ENCODE results near the gene DUS1L.

The DUS1L gene

DNA sequence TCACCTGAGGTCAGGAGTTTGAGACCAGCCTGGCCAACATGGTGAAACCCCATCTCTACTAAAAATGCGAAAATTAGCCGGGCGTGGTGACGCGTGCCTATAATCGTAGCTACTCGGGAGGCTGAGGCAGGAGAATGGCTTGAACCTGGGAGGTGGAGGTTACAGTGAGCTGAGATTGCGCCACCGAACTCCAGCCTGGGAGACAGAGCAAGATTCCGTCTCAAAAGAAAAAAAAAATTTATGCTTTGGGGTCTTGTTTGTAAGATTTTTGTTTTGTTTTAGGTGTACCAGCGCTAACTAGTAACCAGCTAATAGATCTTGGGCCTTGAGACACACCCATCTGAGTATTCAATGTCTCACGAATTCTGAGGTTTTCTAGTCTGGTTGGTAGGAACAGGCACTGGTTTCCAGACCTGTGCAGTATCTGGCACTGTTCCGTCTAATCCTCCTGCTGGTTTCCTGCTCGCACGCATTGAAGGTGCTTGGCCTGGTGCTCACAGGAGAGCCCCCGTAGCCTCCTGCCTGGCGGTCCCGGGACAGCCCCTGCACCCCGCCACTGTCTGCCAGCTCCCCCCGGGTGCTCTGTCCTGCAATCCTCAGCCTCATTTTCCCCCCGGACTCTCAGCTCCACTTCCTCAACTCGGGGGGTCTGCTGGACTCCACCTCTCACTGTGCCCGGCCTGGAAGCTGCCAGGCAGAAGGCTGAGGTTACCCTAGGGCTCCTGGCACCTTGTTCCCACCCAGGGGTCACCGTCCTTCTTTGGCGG lies 10.6 kb upstream of the DUS1L start:
- H3K36me3 ChIP-seq: peaks cover 13 to 34% (median 31%) of the 10 kb centered on the region in 3 donors
- H3K27ac ChIP-seq: no peak overlapping the region
- no peaks in the 10 kb centered on the region for H3K4me1 ChIP-seq
- H3K4me3 ChIP-seq: no peak overlapping the region
- no peak for DNase-seq
- intact Hi-C loops (cut with DNase I; ENCODE audit: low total_unique reads): no loop called here
- TF ChIP-seq, protein P1, sequence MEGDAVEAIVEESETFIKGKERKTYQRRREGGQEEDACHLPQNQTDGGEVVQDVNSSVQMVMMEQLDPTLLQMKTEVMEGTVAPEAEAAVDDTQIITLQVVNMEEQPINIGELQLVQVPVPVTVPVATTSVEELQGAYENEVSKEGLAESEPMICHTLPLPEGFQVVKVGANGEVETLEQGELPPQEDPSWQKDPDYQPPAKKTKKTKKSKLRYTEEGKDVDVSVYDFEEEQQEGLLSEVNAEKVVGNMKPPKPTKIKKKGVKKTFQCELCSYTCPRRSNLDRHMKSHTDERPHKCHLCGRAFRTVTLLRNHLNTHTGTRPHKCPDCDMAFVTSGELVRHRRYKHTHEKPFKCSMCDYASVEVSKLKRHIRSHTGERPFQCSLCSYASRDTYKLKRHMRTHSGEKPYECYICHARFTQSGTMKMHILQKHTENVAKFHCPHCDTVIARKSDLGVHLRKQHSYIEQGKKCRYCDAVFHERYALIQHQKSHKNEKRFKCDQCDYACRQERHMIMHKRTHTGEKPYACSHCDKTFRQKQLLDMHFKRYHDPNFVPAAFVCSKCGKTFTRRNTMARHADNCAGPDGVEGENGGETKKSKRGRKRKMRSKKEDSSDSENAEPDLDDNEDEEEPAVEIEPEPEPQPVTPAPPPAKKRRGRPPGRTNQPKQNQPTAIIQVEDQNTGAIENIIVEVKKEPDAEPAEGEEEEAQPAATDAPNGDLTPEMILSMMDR (IDR thresholded peaks at IDR 0.05): no peak
- no peaks in the 10 kb centered on the region for H3K27me3 ChIP-seq
- no peaks in the 10 kb centered on the region for H3K9me3 ChIP-seq

DNA sequence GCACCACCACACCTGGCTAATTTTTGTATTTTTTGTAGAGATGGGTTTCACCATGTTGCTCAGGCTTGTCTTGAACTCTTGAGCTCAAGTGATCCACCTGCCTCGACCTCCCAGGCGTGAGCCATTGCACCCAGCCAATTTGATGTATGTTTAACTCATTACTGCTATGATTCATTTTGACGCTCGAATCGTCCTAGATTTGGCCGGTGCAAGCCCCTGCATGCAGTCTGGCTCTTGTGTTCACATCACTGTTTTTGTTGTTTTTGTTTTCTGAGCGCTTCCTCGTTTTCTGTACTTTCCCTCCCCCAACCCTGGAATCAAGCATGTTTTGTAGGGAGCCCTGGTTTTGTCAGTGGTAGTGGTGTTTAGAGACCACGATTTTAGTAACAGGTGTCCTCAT lies 7.8 kb upstream of the DUS1L start:
- no peak overlapping the region for H3K27ac ChIP-seq
- TF ChIP-seq, protein P1 (IDR thresholded peaks at IDR 0.05): no peak
- no peaks in the 10 kb centered on the region for H3K27me3 ChIP-seq
- no peaks in the 10 kb centered on the region for H3K4me1 ChIP-seq
- intact Hi-C loops (cut with DNase I; ENCODE audit: low total_unique reads): no loop called here
- no peak overlapping the region for H3K4me3 ChIP-seq
- H3K36me3 ChIP-seq: peaks cover 0 to 7% (median 3%) of the 10 kb centered on the region in 3 donors
- no peaks in the 10 kb centered on the region for H3K9me3 ChIP-seq
- no peak for DNase-seq

DNA sequence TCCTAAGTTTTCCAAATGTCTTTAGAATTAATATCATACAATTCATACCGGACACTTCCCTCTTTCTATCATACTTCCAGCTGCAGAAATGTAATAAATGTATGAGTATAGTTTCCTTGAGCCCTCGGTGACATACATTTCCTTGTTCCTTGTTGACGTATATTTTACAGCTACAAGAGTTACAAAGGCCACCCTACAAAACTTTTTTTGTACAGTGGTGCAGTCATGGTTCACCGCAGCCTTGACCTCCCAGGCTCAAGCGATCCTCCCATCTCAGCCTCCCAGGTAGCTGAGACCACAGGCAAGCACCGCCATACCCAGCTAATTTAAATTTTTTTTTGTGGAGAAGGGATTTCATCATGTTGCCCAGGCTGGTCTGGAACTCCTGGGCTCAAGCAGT lies 7.2 kb upstream of the DUS1L start:
- TF ChIP-seq, protein P1 (IDR thresholded peaks at IDR 0.05): no peak
- intact Hi-C loops (cut with DNase I; ENCODE audit: low total_unique reads): no loop called here

DNA sequence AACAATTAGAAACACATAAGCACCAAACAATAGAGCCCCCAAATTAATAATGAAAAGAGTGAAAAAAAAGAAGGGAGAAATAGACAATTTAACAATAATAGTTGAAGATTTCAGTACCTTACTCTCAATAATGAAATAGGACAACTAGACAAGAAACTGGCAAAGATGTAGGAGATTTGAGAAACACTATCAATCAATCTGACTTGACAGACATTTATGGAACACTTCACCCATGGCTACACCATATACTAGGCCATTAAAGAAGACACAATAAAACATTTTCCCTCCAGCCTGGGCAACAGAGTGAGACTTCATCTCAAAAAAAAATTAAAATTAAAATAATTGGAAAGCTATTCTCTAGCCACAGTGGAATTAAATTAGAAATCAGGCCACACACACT lies 5.0 kb upstream of the DUS1L start:
- intact Hi-C loops (cut with DNase I; ENCODE audit: low total_unique reads): no loop called here
- DNase-seq: no peak
- Histone ChIP-seq H3K27ac (no peak overlapping the region), H3K4me3 (no peak overlapping the region), H3K4me1 (peaks cover 0 to 8% (median 3%) of the 10 kb centered on the region in 4 donors), H3K27me3 (no peaks in the 10 kb centered on the region), H3K36me3 (no peaks in the 10 kb centered on the region), H3K9me3 (no peaks in the 10 kb centered on the region)
- TF ChIP-seq, protein P1 (IDR thresholded peaks at IDR 0.05): no peak

More for the DNA sequence above, 7.2 kb upstream of the DUS1L start:
- DNase-seq: no peak
- H3K4me3 ChIP-seq: no peak overlapping the region
- H3K4me1 ChIP-seq: no peaks in the 10 kb centered on the region
- H3K36me3 ChIP-seq: peaks cover 0 to under 1% (median 0%) of the 10 kb centered on the region in 3 donors
- no peaks in the 10 kb centered on the region for H3K9me3 ChIP-seq
- no peak overlapping the region for H3K27ac ChIP-seq
- H3K27me3 ChIP-seq: no peaks in the 10 kb centered on the region

DNA sequence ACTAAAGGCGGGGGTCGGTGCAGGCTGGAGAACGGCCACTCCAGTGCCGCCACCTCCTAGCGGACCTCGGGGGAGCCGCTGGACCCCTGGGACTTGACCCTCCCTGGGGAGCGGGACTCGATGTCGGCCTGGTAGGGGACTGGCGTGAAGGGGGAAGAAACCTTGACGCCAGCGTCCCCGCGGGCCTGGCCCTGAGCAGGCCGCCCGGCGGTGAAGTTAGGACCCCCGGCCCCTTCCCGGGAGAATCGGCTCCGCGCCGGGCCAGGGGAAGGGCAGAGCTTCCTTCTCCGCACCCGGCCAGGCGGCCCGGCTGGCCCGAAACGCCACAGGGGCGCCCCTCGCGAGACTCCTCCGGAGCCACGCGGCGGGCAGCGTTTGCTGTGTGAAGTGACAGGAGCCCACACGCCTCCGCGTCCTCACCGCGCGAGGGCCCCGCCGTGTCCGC lies 389 bp downstream of the DUS1L start:
- intact Hi-C loops (cut with DNase I; ENCODE audit: low total_unique reads): no loop called here
- peak overlapping the region; percentile 82 to 86 for H3K27ac ChIP-seq
- peak overlapping the region; percentile 72 to 97 for H3K4me3 ChIP-seq
- no peaks in the 10 kb centered on the region for H3K9me3 ChIP-seq
- H3K4me1 ChIP-seq: peaks cover 0 to 26% (median 19%) of the 10 kb centered on the region in 4 donors
- no peaks in the 10 kb centered on the region for H3K27me3 ChIP-seq
- TF ChIP-seq, protein P1 (IDR thresholded peaks at IDR 0.05): no peak
- DNase-seq: no peak
- peaks cover 16 to 39% (median 35%) of the 10 kb centered on the region in 3 donors for H3K36me3 ChIP-seq

All from tibial artery (tissue), 4 donors.